Stimulated activated memory B cell treated with anti-CD40 and anti-IgM and Interleukin-4, amounts not matched to agents 10 μg/mL and 1 μg/mL and 100 μg/mL, for 72 hours (primary cell): Measurements from ENCODE around the gene SLC10A1.
A peak's percentile ranks its signal among the peaks of the same experiment; 100 is the strongest.

Experiments
- ATAC-seq: fragments of 150-1000 bp; cut with Tn5 transposase; 2 replicates; pipeline ENCODE4 v1.10.0; 2021
- H3K27ac Mint-ChIP-seq: one replicate; pipeline ENCODE4 v1.8.0; 2022; ENCODE audit warnings: mild to moderate bottlenecking, mixed read lengths
- H3K27me3 Mint-ChIP-seq: one replicate; pipeline ENCODE4 v1.8.0; 2022; ENCODE audit warnings: mixed read lengths
- H3K36me3 Mint-ChIP-seq: one replicate; pipeline ENCODE4 v1.8.0; 2022; ENCODE audit warnings: mixed read lengths
- H3K4me1 Mint-ChIP-seq: one replicate; pipeline ENCODE4 v1.8.0; 2022; ENCODE audit warnings: mixed read lengths
- H3K4me3 Mint-ChIP-seq: one replicate; pipeline ENCODE4 v1.8.0; 2022; ENCODE audit warnings: mild to moderate bottlenecking, moderate library complexity, mixed read lengths
- H3K9me3 Mint-ChIP-seq: one replicate; pipeline ENCODE4 v1.8.0; 2022; ENCODE audit warnings: mixed read lengths

SLC10A1 gene

DNA sequence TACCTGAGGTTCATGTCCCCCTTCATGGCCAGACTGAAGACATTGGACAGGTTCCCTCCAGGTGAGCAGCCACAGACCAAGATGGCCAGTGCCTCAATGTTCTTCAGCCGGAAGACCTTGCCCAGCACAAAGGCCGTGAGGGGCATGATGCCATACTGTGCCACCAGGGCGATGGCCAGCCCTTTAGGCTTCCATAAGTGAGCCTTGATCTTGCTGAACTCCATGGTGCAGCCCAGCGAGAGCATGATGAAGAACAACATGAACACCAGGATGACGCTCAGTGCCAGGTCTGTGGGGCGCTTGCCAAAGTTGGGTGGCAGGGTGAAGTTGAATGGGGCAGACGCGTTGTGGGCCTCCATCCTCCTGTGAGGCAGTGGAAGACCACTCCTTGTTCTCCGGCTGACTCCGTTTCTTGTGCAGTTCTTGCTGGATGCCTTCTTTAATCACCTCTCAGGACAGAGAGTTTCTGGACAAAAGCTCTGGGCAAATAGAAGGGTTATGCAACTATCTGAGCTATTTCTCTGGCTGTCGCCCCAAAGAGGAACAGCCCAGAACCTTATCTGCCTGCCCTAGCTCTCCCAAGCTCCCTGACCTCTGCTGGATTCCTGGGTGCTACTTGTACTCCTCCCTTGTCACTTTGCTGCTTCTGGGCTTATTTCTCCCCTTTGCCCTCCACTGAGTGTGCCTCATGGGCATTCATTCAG is at the start of gene SLC10A1:
TSS of gene SLC10A1 (minus strand) at position 445 of the 704 bp plus-strand sequence. CDS start at position 359, 86 bp downstream.
- H3K4me3 Mint-ChIP-seq, result no peak within 1 kb of the TSS

GRCh38 chr14:69845787-69846186 is 48.7 kb upstream of the SLC10A1 start:
- Mint-ChIP-seq H3K4me1 (no peaks in the 10 kb centered on the region), H3K9me3 (no peaks in the 10 kb centered on the region), H3K27ac (no peak overlapping the region), H3K36me3 (no peaks in the 10 kb centered on the region), H3K27me3 (peaks cover 21% of the 10 kb centered on the region), H3K4me3 (no peak overlapping the region)
- ATAC-seq, result no peak

More for the DNA sequence above, at the start of gene SLC10A1:
- Mint-ChIP-seq H3K27me3 (peaks cover 15% of the 10 kb centered on the region), H3K36me3 (peaks cover 15% of the 10 kb centered on the region), H3K4me1 (no peaks in the 10 kb centered on the region), H3K27ac (no peak within 1 kb of the TSS), H3K9me3 (peaks cover 4% of the 10 kb centered on the region)
- no peak for ATAC-seq

GRCh38 chr14:69845050-69845581 is 48.1 kb upstream of the SLC10A1 start:
- Mint-ChIP-seq H3K4me3 (no peak overlapping the region), H3K36me3 (no peaks in the 10 kb centered on the region), H3K9me3 (no peaks in the 10 kb centered on the region), H3K27ac (no peak overlapping the region), H3K27me3 (peaks cover 20% of the 10 kb centered on the region), H3K4me1 (no peaks in the 10 kb centered on the region)
- no peak for ATAC-seq

GRCh38 chr14:69844171-69844570 is 47.1 kb upstream of the SLC10A1 start:
- Mint-ChIP-seq H3K36me3 (no peaks in the 10 kb centered on the region), H3K27ac (no peak overlapping the region), H3K4me3 (no peak overlapping the region), H3K27me3 (peaks cover 11% of the 10 kb centered on the region), H3K4me1 (no peaks in the 10 kb centered on the region), H3K9me3 (no peaks in the 10 kb centered on the region)
- no peak for ATAC-seq

- no peak for ATAC-seq
- no peak overlapping the region for H3K4me3 Mint-ChIP-seq
These were observed 45.8 kb upstream of the SLC10A1 start for GRCh38 chr14:69842686-69843420.

DNA sequence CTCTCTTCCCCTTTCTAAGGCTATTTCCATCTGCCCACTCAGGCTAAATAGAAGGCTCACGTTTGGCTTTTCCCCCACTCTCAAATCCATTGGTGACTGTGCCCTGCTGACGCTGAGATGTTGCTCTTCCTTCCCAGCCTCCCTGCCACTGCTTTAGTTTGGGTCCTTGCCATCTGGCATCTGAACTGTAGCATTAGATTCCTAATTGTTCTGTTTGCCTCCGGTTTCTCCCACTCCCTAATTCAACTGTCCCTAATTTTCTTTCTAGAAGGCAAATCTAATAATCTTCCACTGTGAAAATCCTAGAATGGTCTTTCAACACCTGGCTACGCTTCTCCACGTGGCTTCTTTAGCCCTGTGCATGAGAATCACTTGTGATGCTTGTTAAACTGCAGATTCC is 44.6 kb upstream of the SLC10A1 start:
- Mint-ChIP-seq H3K36me3 (no peaks in the 10 kb centered on the region), H3K4me3 (no peak overlapping the region), H3K27ac (no peak overlapping the region), H3K9me3 (no peaks in the 10 kb centered on the region), H3K27me3 (no peaks in the 10 kb centered on the region), H3K4me1 (no peaks in the 10 kb centered on the region)
- ATAC-seq, result no peak

More at GRCh38 chr14:69842686-69843420, 45.8 kb upstream of the SLC10A1 start:
- no peaks in the 10 kb centered on the region for H3K27me3 Mint-ChIP-seq
- H3K27ac Mint-ChIP-seq, result no peak overlapping the region
- H3K4me1 Mint-ChIP-seq, result no peaks in the 10 kb centered on the region
- no peaks in the 10 kb centered on the region for H3K9me3 Mint-ChIP-seq
- no peaks in the 10 kb centered on the region for H3K36me3 Mint-ChIP-seq

DNA sequence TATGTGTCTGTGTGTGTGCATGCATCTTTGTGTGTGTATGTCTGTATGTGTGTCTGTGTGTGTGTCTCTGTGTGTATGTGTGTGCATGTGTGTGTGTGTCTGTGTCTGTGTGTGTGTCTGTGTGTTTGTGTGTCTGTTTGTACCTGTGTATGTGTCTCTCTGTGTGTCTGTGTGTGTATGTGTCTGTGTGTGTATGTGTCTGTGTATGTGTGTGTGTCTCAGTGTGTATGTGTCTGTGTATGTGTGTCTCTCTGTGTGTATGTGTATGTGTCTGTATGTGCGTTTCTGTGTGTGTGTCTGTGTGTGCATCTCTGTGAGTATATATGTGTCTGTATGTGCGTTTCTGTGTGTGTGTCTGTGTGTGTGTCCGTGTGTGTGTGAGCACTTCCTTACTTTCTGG is 42.6 kb upstream of the SLC10A1 start:
- H3K36me3 Mint-ChIP-seq, result no peaks in the 10 kb centered on the region
- no peak overlapping the region for H3K27ac Mint-ChIP-seq
- no peak overlapping the region for H3K4me3 Mint-ChIP-seq
- H3K4me1 Mint-ChIP-seq, result no peaks in the 10 kb centered on the region
- peaks cover 8% of the 10 kb centered on the region for H3K27me3 Mint-ChIP-seq
- no peak for ATAC-seq
- no peaks in the 10 kb centered on the region for H3K9me3 Mint-ChIP-seq

DNA sequence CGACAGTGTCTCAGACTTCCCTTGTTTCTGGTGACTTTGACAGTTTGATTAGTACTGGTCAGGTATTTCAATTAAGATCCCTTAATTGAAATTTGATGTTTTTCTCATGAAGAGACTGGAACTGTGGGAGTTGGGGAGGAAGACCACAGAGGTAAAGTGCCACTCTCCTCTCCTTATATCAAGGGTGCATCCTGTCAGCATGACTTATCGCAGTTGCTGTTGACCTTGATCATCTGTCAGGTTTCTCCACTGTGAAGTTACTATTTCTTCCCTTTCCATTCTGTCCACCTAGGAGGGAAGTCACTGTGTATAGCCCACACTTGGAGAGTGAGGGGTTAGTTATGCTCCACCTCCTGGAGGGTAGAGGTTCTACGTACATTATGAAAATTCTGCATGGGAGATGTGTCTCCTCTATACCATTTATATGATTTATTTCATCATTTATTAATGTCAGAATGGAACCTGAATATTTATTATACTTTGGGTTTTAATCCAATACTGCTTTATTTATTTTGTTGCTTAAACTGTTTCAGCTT is 41.9 kb upstream of the SLC10A1 start:
- H3K27me3 Mint-ChIP-seq, result peaks cover 8% of the 10 kb centered on the region
- no peaks in the 10 kb centered on the region for H3K4me1 Mint-ChIP-seq

DNA sequence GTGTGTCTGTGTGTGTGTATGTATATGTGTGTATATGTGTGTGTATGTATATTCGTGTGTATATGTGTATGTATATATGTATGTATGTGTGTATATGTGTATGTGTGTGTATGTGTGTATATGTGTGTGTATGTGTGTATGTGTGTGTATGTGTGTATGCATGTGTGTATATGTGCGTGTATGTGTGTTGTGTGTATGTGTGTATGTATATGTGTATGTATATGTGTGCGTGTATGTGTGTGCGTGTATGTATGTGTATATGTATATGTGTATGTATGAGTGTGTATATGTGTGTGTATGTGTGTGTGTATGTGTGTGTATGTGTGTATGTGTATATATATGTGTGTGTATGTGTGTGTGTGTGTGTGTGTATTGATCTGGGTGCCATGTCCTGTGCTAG is 31.8 kb upstream of the SLC10A1 start:
- Mint-ChIP-seq H3K36me3 (no peaks in the 10 kb centered on the region), H3K4me3 (no peak overlapping the region), H3K27ac (no peak overlapping the region), H3K27me3 (peaks cover 14% of the 10 kb centered on the region), H3K9me3 (peaks cover 2% of the 10 kb centered on the region), H3K4me1 (no peaks in the 10 kb centered on the region)
- no peak for ATAC-seq

More for the DNA sequence above, 41.9 kb upstream of the SLC10A1 start:
- no peak overlapping the region for H3K27ac Mint-ChIP-seq
- no peak for ATAC-seq
- H3K4me3 Mint-ChIP-seq, result no peak overlapping the region
- H3K36me3 Mint-ChIP-seq, result no peaks in the 10 kb centered on the region
- H3K9me3 Mint-ChIP-seq, result no peaks in the 10 kb centered on the region

DNA sequence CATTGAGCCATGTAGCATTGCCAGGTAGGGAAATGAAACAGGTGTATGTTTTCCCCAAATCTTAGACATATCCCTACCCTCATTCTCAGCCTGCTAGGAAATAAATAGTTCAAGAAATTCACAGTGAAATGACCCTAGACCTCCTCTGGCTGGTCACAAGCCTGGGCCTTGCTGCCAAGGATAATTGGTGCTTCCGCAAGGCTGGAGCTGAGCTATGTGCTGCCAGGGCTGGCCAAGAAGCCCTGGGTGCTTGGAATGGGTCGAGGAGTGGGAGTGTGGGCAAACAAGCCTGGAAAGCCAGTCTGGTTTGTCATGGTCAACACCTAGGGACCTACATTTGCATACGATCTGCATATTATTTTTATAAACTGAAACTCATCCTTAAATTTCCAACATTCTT is 31.3 kb upstream of the SLC10A1 start:
- peaks cover 14% of the 10 kb centered on the region for H3K27me3 Mint-ChIP-seq
- peaks cover 2% of the 10 kb centered on the region for H3K9me3 Mint-ChIP-seq
- no peak for ATAC-seq
- H3K36me3 Mint-ChIP-seq, result no peaks in the 10 kb centered on the region
- H3K4me1 Mint-ChIP-seq, result no peaks in the 10 kb centered on the region
- no peak overlapping the region for H3K27ac Mint-ChIP-seq
- H3K4me3 Mint-ChIP-seq, result no peak overlapping the region

DNA sequence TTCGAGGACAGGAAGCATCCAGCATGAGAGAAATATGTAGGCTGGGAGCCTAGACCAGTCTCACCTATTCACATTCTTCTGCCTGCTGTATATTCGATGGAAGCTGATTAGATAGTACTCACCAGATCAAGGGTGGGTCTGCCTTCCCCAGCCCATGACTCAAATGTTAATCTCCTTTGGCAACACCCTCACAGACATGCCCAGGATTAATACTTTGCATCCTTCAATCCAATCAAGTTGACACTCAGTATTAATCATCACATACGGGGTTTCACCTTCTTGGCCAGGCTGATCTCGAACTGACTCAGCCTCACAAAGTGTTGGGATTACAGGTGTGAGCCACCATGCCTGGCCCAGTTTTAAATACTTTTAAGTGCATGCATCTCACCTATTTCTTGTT is 30.5 kb upstream of the SLC10A1 start:
- Mint-ChIP-seq H3K27me3 (peaks cover 14% of the 10 kb centered on the region), H3K4me1 (no peaks in the 10 kb centered on the region), H3K9me3 (peaks cover 2% of the 10 kb centered on the region), H3K36me3 (no peaks in the 10 kb centered on the region), H3K27ac (no peak overlapping the region), H3K4me3 (no peak overlapping the region)
- no peak for ATAC-seq

DNA sequence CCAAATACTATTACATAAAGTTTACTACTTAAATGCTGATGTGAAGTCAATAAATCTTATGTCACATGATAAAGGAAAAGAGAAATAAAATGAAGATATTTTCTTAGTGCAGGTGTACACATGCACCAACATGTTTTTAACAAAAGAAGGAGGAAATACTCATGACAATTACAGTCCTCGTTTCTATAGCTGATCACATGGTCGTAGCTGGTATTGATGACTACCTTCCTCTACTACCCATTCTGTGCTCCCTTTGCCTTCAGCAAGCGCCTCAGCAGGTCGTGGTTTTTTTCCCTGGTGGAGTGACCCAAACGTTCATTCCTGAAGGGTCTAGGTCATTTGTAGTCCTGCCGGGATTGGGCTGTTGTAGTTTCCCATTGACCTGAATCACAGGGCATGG is 25.4 kb upstream of the SLC10A1 start:
- no peak overlapping the region for H3K4me3 Mint-ChIP-seq
- peaks cover 9% of the 10 kb centered on the region for H3K4me1 Mint-ChIP-seq
- no peaks in the 10 kb centered on the region for H3K36me3 Mint-ChIP-seq
- H3K27me3 Mint-ChIP-seq, result peaks cover 14% of the 10 kb centered on the region
- ATAC-seq, result no peak
- H3K9me3 Mint-ChIP-seq, result no peaks in the 10 kb centered on the region
- no peak overlapping the region for H3K27ac Mint-ChIP-seq

DNA sequence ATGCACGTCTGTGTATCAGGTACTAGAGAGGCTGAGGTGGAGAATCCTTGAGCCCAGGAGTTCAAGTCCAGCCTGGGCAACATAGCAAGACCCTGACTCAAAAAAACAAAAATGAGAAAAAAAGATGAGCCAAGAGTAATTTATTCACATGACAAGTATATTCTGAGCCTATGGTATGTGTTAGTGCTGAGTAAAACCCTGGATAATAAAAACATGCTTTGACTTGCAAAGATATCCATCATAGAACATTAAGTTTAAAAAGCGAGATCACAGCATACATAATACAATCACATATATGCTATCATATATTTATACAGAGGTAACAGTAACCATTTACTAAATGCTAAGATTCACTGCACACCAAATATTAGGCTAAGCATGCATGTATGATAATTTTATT is 23.9 kb upstream of the SLC10A1 start:
- H3K27me3 Mint-ChIP-seq, result peaks cover 3% of the 10 kb centered on the region
- H3K27ac Mint-ChIP-seq, result no peak overlapping the region
- H3K4me3 Mint-ChIP-seq, result no peak overlapping the region
- no peak for ATAC-seq
- H3K4me1 Mint-ChIP-seq, result peaks cover 9% of the 10 kb centered on the region
- H3K36me3 Mint-ChIP-seq, result no peaks in the 10 kb centered on the region
- H3K9me3 Mint-ChIP-seq, result no peaks in the 10 kb centered on the region

DNA sequence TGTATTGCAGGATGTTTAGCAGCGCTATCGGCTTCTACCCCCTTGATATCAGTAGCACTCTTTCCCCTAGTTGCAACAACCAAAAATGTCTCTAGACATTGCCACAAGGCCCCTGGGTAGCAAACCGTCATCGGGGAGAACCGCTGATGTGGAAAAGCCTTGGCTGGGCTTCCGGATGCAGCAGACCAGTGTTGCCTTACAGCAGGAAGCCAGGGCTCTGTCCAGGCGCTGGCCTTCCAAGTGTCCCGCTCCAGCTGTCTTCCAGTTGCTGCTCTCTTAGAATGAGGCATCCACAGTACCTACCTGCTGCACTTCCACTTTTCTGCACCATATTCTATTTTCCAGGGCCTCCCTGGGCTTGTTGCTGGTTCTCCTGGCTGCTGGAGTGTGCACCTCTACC is 22.6 kb upstream of the SLC10A1 start:
- H3K36me3 Mint-ChIP-seq, result no peaks in the 10 kb centered on the region
- ATAC-seq, result no peak

DNA sequence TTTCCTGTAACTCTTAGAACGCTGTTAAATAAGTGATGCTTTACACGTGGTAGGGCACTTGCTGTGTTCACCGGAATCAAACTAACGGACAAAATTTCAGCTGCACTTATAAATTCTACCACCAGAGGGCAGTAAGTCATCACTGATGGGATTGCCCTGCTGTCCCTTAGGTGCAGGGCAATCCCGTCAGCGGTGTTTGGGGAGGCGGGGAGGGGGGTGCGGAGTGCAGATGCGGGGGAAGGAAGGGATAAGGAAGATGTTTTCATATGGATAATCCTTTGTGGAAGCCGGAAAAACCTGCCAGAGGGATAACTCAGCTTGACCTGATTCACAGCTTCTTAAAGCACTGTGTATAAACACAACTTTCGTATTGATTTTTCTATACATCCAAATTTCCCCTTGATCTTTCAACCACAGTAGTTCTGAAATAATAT is 21.7 kb upstream of the SLC10A1 start:
- ATAC-seq, result peak; percentile 82
- H3K27me3 Mint-ChIP-seq, result no peaks in the 10 kb centered on the region
- peaks cover 9% of the 10 kb centered on the region for H3K4me1 Mint-ChIP-seq
- H3K9me3 Mint-ChIP-seq, result no peaks in the 10 kb centered on the region
- H3K27ac Mint-ChIP-seq, result no peak overlapping the region
- no peaks in the 10 kb centered on the region for H3K36me3 Mint-ChIP-seq
- no peak overlapping the region for H3K4me3 Mint-ChIP-seq

More for the DNA sequence above, 22.6 kb upstream of the SLC10A1 start:
- no peaks in the 10 kb centered on the region for H3K27me3 Mint-ChIP-seq
- H3K27ac Mint-ChIP-seq, result no peak overlapping the region
- H3K4me3 Mint-ChIP-seq, result no peak overlapping the region
- peaks cover 9% of the 10 kb centered on the region for H3K4me1 Mint-ChIP-seq
- no peaks in the 10 kb centered on the region for H3K9me3 Mint-ChIP-seq
